Posterior vena cava (tissue), 2 donors: ENCODE data around the gene CEP43. TPM values are rescaled to one million over a fixed set of nuclear protein-coding genes. Genes with fewer than 3 reads are reported as not detected.
A peak's percentile ranks its signal among the peaks of the same experiment; 100 is the strongest.

Source experiments
- DNase-seq: peaks from one replicate; pipeline ENCODE4 v3.0.0-alpha.2; 2020; ENCODE audit warnings: low spot score
- intact Hi-C, 2 donors: fragments of 100-400 bp; cut with DNase I; formaldehyde crosslinking; loops; one replicate each; pipeline versions ENCODE4 v1.14.1 to v1.14.2; 2022 to 2023
- total RNA-seq, 2 donors: library from RNA; stranded (reverse); fragmentation: NEBNext Ultra II Directional; extraction: Animal tissue kit (Norgen Biotek cat#: 25700); gene quantifications; one replicate each; pipeline ENCODE4 v1.2.1, GENCODE V29; 2021
- donor health status: DM: yes; HTN: yes; CAD: no.
- donor health status: DM: yes; HTN: yes; CAD: no.

Gene CEP43
- total RNA-seq, 2 donors from 2014 or later: 7.9 to 8.7 TPM

DNA sequence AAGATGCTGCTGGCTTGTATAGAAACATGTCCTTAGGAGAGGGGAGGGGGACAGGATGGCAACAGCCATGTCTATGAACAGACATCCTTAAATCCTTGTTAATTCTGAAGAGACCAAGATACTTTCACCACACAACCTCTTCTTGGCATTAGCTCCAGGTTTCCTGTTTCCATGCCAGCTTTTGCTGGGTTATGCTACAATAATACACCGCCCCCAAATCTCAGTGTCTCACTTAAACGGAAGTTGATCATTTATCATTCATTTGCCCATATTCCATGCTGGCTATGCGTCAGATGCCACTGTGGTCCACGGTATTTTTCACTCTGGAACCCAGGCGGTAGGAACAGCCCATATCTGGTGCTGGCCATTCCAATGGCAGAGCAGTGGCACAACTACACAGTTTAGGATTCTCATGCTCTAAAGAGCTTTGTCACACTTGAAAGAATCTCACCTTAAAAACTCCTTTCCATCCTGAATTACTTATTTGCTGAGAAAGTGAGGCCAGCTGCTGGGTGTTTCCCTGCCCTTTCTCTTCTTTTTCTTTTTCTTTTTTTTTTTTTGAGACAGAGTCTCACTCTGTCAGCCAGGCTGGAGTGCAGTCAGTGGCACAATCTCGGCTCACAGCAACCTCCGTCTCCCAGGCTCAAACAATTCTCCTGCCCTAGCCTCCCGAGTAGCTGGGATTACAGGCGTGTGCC, 39.1 kb upstream of the CEP43 start:
- no peak for DNase-seq
- intact Hi-C loops: no loop called here

DNA sequence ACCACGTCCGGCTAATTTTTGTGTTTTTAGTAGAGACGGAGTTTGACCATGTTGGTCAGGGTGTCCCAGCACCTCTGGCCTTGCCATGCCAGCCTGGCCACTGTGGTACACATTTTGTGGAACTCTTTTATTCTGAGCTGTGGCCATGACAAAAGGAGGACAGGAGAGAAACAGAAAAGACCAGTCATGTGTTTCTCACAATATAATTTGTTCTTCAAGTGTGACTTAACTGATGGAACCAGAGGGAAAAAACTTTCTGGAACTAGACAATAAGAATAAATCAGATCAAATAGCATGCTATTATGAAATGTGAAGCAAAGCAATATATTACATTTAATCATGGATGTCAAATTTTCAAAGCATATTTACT, 38.6 kb upstream of the CEP43 start:
- DNase-seq: no peak
- intact Hi-C loops: no loop called here

DNA sequence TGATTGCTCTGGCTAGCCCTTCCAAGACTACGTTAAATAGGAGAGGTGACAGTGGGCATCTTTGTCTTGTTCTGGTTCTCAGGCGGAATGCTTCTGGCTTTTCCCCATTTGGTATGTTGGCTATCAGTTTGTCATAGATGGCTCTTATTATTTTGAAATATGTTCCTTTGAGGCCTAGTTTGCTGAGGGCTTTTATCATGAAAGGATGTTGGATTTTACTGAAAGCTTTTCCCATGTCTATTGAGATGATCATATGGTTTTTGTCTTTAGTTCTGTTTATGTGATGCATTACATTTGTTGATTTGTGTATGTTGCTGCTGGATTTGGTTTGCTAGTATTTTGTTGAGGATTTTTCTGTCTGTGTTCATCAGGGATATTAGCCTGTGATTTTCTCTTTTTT, 32.9 kb upstream of the CEP43 start:
- DNase-seq: no peak
- intact Hi-C loops: no loop called here

DNA sequence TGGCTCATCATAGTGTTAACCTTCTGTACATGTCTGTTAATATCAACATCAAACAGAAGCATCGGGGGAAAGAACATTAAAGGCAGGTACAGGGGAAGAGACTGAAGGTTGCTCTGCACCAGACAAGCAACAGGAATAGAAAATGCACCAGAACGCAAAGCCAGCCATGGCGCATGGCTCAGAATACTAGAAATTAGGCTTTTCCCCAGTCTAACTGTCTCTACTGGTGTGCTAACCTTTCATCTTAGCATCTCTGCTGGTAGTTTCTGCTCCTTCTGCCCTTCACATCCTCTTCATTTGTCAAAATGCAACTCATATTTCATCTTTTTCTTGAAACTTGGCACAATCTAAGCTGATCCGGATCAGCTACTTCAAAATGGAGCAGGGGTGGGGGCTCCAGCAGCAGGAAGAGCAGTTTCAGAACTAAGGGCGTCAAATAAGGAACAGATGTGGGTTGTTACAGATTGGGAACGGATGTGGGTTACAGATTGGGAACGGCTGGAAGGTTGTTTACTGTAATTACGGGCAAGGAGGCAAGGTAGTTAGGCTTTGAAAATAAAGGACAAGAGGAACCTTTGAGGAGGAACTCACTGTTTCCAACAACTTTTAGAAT, 29.7 kb upstream of the CEP43 start:
- DNase-seq: no peak
- intact Hi-C loops: no loop called here

DNA sequence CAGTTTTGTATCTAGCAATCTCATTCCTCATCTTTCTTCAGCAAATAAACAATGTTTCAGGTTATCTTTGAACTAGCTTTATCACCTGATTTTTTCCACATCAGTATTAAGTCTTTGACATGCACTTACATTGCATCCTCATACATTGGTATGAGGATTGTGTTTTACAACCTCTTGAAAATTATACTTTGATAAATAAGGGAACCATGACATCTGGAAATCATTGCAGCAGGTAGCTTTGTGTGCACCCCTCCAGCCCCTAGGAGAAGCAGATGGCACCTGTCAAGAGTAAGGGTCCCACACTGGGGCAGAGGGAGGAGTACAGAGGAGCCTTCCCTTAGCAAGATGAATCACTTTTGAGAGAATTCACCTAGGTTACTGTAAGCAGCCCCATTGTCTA, 29.1 kb upstream of the CEP43 start:
- no peak for DNase-seq
- intact Hi-C loops: no loop called here

DNA sequence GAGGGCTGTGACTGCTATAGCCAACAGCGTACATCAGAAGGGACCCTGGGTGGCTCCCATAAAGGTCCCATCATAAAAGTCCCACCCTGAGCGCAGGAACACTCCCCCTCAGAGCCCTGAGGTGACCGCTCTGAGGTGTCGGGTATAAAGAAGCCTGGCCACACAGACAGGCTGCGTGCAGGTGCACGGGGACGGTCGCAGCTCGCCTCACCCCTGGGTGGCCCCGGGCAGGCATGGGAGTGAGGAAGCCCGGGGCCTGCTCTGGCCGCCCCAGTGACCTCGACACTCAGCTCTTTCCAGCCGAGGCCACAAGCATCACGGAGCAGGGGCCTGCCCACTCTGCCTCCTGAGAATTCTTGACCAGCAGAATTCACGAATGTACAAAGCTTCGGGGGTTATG, 28.4 kb upstream of the CEP43 start:
- intact Hi-C loops: no loop called here
- no peak for DNase-seq

DNA sequence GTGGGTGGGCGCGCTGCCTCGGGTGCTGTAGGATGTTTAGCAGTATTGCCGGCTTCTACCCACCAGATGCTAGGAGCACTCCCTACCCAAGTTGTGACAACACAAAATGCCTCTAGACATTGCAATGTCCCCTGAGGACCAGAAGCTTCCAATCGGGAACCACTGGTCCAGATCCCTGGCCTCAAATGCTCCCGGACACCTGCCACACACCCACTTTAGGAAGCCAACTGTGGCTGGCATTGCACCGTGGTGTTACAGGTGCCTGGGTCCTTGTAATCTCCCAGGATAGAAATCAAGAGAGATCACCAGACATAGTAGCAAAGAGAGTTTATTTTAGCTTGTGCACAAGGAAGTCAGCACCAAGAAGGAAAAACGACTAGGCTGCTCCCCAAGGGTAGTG, 27.9 kb upstream of the CEP43 start:
- no peak for DNase-seq
- intact Hi-C loops: no loop called here

DNA sequence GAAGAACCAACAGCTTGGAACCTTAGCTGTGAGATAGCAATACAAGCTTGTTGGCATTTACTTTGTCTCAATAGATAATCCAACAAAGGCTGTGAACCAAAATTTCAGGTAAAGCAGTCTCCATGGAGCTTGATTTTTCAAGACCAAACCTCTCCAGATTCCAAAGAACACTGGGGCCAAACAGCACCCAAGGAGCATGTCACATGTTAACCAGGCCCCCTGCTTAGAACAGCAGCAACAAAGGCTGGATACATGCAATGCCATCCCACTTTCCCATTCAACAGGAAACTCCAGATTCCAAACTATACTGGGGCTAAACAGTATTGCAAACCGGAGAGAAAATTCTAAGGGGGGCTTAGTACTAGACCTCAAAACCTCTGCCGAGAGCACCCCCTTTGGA, 27.1 kb upstream of the CEP43 start:
- intact Hi-C loops: no loop called here
- no peak for DNase-seq

DNA sequence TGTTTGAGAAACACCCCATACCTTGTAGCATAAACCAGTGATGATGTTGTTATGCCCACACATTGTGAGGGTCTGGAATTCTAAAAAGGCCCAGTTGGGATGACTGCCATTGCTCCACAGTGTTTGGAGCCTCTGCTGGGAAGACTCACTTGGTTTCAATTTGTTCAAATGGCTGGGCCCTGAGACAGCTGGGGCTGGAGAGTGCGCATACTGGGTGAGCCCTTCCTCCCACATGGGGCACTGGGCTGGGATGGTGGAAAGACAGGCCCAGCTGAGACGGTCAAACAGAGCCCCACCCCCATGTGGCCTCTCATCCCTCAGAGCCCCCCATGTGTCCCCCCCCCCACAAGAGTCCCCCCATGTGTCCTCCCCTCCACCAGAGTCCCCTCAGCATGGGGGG, 22.6 kb upstream of the CEP43 start:
- no peak for DNase-seq
- intact Hi-C loops: no loop called here

DNA sequence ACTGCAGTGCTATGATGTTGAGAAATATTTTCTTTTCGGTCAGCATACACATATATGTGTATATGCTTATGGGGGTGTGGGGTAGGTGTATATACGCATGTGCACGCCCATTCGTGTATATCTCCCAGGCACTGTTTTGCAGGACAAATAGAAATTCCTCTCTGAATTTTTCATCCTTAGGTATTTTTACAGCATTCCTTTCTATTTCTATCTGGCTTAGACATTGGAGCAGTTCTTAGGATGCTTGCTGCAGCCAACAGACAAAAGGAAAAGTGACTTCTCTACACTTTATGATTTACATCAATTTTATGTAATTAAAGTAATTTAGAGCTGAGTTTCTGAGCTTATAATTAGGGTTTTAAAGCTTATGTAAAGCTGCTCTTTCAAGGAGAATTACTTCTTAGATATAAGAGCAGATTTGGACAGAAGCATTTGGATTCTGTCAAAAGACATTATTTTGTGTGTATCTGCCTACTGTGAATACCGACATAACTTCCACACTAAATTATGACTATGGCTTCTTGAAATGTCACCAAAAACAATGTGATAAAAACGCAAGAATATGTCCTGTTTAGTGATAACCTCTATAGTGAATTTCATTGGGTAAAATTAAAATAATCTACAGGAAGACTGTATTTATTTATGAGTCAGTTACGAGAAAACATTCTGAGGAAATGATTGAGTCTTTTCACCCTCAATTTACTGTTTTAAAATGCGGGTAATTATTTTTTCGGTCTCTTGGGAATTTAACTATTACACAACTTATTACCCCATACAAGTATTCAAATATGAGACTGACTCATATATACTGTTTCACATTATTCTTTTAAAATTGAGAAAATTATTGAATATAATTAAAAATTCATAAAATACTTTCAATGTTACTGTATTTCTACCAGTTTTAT, 21.3 kb upstream of the CEP43 start:
- intact Hi-C loops: no loop called here
- DNase-seq: no peak

DNA sequence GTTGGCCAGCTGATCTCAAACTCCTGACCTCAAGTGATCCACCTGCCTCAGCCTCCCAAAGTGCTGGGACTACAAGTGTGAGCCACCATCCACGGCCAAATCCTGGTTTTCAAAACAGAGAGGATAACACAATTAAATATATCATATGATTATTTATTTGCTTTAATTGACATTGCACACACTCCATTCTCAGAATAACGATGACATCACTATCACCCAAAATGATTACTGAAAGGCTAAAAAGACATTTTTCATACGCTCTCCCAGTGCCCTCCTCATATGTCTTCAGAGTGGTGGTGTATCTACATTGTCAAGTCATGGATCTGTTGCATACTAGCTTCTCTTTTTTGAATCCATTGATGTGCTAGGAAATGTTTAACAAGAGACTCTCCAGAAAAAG, 18.5 kb upstream of the CEP43 start:
- DNase-seq: no peak

DNA sequence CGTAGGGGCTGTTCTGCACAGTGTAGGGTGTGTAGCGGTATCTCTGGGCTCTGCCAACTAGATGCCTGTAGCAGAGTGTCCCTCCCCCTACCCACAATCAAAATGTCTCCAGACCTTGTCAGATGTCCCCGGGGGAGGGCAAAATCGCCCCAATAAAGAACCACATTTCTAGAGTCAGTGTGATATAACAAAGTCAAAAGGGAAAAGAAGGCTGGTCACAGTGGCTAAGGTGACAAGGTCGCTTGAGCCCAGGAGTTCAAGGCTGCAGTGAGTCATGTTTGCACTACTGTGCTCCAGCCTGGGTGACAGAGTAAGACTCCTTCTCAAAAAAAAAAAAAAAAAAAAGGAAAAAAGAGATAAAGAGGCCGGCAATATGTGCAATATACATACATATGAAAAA, 11.7 kb upstream of the CEP43 start:
- intact Hi-C loops: loop anchor here in 1 of 2 donors (10.0 kb wide), 1 partner anchor 213 kb away; no protein-coding TSS in a partner anchor
- DNase-seq: no peak

More for the DNA sequence above, 18.5 kb upstream of the CEP43 start:
- intact Hi-C loops: loop anchor here in 1 of 2 donors (10.0 kb wide), 1 partner anchor 206 kb away; no protein-coding TSS in a partner anchor

DNA sequence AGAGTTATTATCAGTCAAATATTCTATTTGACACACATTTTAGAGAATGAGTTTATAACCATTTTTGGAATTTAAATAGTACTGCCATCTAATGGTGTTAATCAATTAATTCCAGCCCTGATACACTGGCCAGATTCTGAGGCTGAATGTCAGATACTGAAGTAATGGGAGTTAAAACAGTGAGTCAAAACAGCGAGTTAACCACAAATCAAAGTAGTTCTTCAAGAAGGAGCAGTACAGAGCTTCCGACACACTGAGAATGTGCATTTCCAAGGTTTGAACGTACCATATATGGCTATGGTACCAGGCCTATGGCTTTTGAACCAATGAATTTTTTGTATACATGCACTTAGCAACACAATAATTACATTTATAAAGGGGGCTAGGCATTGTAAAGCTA, 11.3 kb upstream of the CEP43 start:
- intact Hi-C loops: loop anchor here in 1 of 2 donors (10.0 kb wide), 1 partner anchor 213 kb away; no protein-coding TSS in a partner anchor
- DNase-seq: no peak

DNA sequence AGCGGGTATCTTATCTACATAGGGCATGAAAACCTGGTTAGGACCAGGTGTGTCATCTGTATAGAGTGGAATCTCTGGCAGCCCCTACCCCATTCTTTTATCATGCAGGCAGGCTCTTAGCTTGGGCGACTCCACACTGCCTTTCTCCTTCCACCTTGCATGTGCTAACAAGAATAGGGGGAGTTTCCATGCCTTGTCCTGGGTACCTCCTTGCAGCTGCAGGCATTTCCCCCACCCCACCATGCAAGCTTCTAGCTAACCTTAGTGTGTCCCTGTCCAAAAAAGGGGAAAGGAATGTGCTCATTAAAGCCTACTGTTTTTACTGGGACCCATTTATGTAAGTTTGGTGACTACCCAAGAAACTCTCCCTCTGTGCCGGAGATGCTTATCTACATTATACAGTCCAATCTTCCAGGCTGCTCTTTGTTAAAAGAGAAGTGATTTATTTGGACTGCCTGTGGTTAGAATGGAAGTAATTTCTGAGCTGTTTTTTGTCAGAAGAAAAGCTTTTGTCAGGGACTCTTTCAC, 10.5 kb upstream of the CEP43 start:
- intact Hi-C loops: loop anchor here in 1 of 2 donors (10.0 kb wide), 1 partner anchor 214 kb away; no protein-coding TSS in a partner anchor
- no peak for DNase-seq

DNA sequence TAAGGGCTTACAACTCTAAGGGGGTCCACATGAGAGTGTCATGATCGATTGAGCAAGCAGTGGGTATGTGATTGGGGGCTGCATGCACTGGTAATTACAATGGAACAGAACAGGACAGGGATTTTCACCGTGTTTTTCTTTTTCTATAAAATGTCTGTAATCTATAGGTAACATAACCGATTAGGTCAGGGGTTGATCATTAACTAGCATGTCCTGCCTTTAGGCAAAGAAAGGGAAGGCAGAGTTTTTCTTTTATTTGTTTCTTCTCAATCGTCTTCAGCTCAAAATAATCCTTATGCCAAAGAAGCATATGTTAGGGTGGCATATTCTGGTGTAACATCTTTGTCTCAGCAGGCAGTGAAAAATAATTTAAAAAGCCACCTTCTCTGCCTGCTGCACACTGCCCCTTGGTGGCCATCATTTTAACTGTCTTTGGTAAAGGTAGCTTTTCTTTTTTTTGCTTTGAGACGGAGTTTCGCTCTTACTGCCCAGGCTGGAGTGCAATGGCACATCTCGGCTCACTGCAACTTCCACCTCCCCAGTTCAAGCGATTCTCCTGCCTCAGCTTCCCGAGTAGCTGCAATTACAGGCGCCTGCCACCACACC, 9.7 kb upstream of the CEP43 start:
- intact Hi-C loops: loop anchor here (10.0 kb wide), 2 partner anchors 205 to 215 kb away; no protein-coding TSS in a partner anchor

DNA sequence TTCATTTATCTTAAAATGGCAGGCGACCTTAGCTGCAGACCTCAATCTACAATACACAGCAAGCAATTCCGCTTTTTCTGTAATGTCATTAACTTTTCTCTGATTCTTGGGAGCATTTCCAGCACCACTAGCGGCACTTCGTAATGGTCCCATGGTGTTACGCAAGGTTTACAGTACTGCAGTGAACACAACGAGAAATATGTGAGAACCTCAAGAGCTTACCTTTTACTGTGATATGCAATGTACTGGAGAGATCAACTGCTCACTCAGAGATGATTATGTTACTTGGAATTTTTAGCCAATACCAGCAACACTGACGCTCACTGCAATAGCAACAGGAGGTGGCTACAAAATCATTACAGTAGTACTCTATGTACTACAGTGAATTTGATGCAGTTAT, 2.8 kb upstream of the CEP43 start:
- intact Hi-C loops: loop anchor here in 1 of 2 donors (10.0 kb wide), 1 partner anchor 212 kb away; no protein-coding TSS in a partner anchor
- no peak for DNase-seq

More for the DNA sequence above, 9.7 kb upstream of the CEP43 start:
- DNase-seq: no peak

DNA sequence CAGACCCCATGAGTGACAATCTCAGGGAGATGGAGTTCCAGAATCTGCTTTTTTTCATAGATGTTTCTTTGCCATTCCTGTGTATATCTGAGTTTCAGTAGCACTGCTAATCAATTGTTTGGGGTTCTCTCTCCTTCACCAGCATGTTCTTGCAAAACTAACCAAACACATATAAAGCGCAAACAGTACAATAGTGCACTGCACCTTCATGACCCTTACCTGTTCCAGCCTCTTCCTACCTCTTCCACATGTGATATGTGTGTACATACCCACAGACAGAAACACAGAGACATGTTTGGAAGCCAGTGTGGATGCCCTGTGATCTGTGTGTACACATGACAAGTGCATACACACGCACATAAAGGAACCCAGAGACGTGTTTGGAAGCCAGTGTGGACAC, 1.8 kb upstream of the CEP43 start:
- intact Hi-C loops: loop anchor here in 1 of 2 donors (10.0 kb wide), 1 partner anchor 213 kb away; no protein-coding TSS in a partner anchor
- no peak for DNase-seq

DNA sequence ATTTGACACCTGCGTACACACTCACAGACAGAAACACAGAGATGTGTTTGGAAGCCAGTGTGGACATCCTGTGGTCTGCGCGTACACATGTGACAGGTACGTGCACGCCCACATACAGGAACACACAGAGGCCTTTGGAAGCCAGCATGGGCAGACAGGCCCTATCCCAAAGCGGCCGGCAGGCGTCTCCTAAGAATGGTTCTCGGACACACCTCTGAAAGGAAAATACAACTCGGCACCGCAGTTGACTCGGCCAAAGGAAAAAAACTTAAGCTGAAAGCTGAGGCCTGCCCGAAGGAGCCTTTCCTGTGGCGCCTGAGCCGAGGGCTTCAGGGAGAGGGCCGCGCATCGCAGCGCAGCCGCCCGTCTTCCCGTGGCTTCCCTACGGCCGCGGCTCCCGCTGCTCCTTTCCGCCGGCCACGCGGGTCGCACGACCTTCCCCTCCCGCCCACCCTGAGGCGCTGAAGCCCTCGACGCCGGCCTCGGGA, 1.4 kb upstream of the CEP43 start:
- intact Hi-C loops: loop anchor here in 1 of 2 donors (10.0 kb wide), 1 partner anchor 213 kb away; no protein-coding TSS in a partner anchor
- peak; percentile 84 for DNase-seq
